DOHH2 (cell line): ENCODE data around the gene DCAF11.
A peak's percentile ranks its signal among the peaks of the same experiment; 100 is the strongest.

Experiments used
- H3F3A ChIP-seq: fragments of 200-600 bp; sonication (generic), shearing (Covaris generic); 2 replicates; pipeline ENCODE4 v1.6.0; 2016; ENCODE audit warnings: antibody characterized with exemption, mild to moderate bottlenecking; ENCODE audit not compliant: control insufficient read depth, insufficient read depth
- H3K27ac ChIP-seq: fragments of 200-600 bp; sonication (generic); 2 replicates; pipeline ENCODE4 v1.5.1; 2014; ENCODE audit warnings: low read depth, mild to moderate bottlenecking, low read length, moderate library complexity
- H3K27me3 ChIP-seq: fragments of 200-600 bp; sonication (generic); 2 replicates; pipeline ENCODE4 v1.6.1; 2014; ENCODE audit warnings: mild to moderate bottlenecking, low read length, mixed read lengths; ENCODE audit not compliant: control insufficient read depth
- H3K36me3 ChIP-seq: fragments of 200-600 bp; sonication (generic); 2 replicates; pipeline ENCODE4 v1.6.1; 2014; ENCODE audit warnings: mild to moderate bottlenecking, low read length, moderate library complexity, mixed read lengths; ENCODE audit not compliant: control insufficient read depth
- H3K4me1 ChIP-seq: fragments of 200-600 bp; sonication (generic); 2 replicates; pipeline ENCODE4 v1.6.1; 2014; ENCODE audit warnings: mild to moderate bottlenecking, low read length, mixed read lengths; ENCODE audit not compliant: control insufficient read depth
- H3K4me2 ChIP-seq: fragments of 200-600 bp; sonication (generic); 2 replicates; pipeline ENCODE4 v1.6.0; 2014; ENCODE audit warnings: mild to moderate bottlenecking, low read length, moderate library complexity
- H3K4me3 ChIP-seq: fragments of 200-600 bp; sonication (generic); 2 replicates; pipeline ENCODE4 v1.5.1; 2014; ENCODE audit warnings: mild to moderate bottlenecking, low read length, mixed read lengths
- H3K79me2 ChIP-seq: fragments of 200-600 bp; sonication (generic); 2 replicates; pipeline ENCODE4 v1.6.1; 2014; ENCODE audit warnings: mild to moderate bottlenecking, low read length, mixed read lengths; ENCODE audit not compliant: control insufficient read depth
- H3K9me2 ChIP-seq: fragments of 200-600 bp; sonication (generic); replicated peaks from 2 replicates; pipeline ENCODE4 v1.6.1; 2014; ENCODE audit warnings: mild to moderate bottlenecking, low read length, mixed read lengths; ENCODE audit not compliant: control insufficient read depth
- H3K9me3 ChIP-seq: fragments of 200-600 bp; sonication (generic); 2 replicates; pipeline ENCODE4 v1.6.1; 2014; ENCODE audit warnings: antibody characterized with exemption, low read length, mixed read lengths; ENCODE audit not compliant: control insufficient read depth, insufficient read depth
- H4K20me1 ChIP-seq: fragments of 200-600 bp; sonication (generic); 2 replicates; pipeline ENCODE4 v1.6.0; 2014; ENCODE audit warnings: low read depth, mild to moderate bottlenecking, antibody characterized with exemption, low read length, moderate library complexity; ENCODE audit not compliant: control insufficient read depth, insufficient read depth
- CTCF ChIP-seq: fragments of 200-600 bp; sonication (generic); IDR thresholded peaks from one replicate; pipeline ENCODE4 v1.5.1; 2014; ENCODE audit warnings: antibody characterized with exemption, mild to moderate bottlenecking, low read depth, low read length; ENCODE audit not compliant: poor library complexity, severe bottlenecking
- EZH2phosphoT487 ChIP-seq: fragments of 200-600 bp; sonication (generic); IDR thresholded peaks from 2 replicates; pipeline ENCODE4 v1.6.1; 2017; ENCODE audit warnings: borderline replicate concordance, mild to moderate bottlenecking, antibody characterized with exemption, low read length, moderate library complexity, mixed read lengths

Gene DCAF11

GRCh38 chr14:24157331-24157730 is 42.8 kb downstream of the DCAF11 start:
- Histone ChIP-seq H3K79me2 (peaks cover 7% of the 10 kb centered on the region), H3K27ac (no peak overlapping the region), H4K20me1 (no peaks in the 10 kb centered on the region), H3K27me3 (no peaks in the 10 kb centered on the region), H3K4me2 (no peak overlapping the region), H3F3A (no peaks in the 10 kb centered on the region), H3K36me3 (peaks cover 54% of the 10 kb centered on the region), H3K4me3 (no peak overlapping the region), H3K9me3 (no peaks in the 10 kb centered on the region), H3K4me1 (peaks cover 17% of the 10 kb centered on the region), H3K9me2 (no peaks in the 10 kb centered on the region)
- TF ChIP-seq CTCF: no peak
- no peak for TF ChIP-seq EZH2phosphoT487

GRCh38 chr14:24159777-24160498 is 45.4 kb downstream of the DCAF11 start:
- no peak overlapping the region for H3K4me3 ChIP-seq

GRCh38 chr14:24160499-24160849 is 45.9 kb downstream of the DCAF11 start:
- peaks cover 17% of the 10 kb centered on the region for H3K4me1 ChIP-seq
- H3K27ac ChIP-seq: no peak overlapping the region
- peaks cover 61% of the 10 kb centered on the region for H3K36me3 ChIP-seq
- no peaks in the 10 kb centered on the region for H3K27me3 ChIP-seq
- H4K20me1 ChIP-seq: no peaks in the 10 kb centered on the region
- no peak for TF ChIP-seq EZH2phosphoT487
- no peak for TF ChIP-seq CTCF
- no peaks in the 10 kb centered on the region for H3K9me2 ChIP-seq
- H3K4me3 ChIP-seq: no peak overlapping the region
- H3K4me2 ChIP-seq: peak overlapping the region; percentile 86; the same call in 1 of the 2 replicates
- H3F3A ChIP-seq: no peaks in the 10 kb centered on the region
- peaks cover 7% of the 10 kb centered on the region for H3K79me2 ChIP-seq
- H3K9me3 ChIP-seq: no peaks in the 10 kb centered on the region

More at GRCh38 chr14:24159777-24160498, 45.4 kb downstream of the DCAF11 start:
- H3F3A ChIP-seq: no peaks in the 10 kb centered on the region
- peaks cover 7% of the 10 kb centered on the region for H3K79me2 ChIP-seq
- no peak overlapping the region for H3K27ac ChIP-seq
- no peaks in the 10 kb centered on the region for H4K20me1 ChIP-seq
- H3K9me2 ChIP-seq: no peaks in the 10 kb centered on the region
- H3K9me3 ChIP-seq: no peaks in the 10 kb centered on the region
- no peaks in the 10 kb centered on the region for H3K27me3 ChIP-seq
- no peak overlapping the region for H3K4me2 ChIP-seq
- H3K36me3 ChIP-seq: peaks cover 61% of the 10 kb centered on the region
- TF ChIP-seq EZH2phosphoT487 (no peak), CTCF (no peak)
- peaks cover 17% of the 10 kb centered on the region for H3K4me1 ChIP-seq
